ENCODE data around the gene RCC2.

RCC2 gene

DNA sequence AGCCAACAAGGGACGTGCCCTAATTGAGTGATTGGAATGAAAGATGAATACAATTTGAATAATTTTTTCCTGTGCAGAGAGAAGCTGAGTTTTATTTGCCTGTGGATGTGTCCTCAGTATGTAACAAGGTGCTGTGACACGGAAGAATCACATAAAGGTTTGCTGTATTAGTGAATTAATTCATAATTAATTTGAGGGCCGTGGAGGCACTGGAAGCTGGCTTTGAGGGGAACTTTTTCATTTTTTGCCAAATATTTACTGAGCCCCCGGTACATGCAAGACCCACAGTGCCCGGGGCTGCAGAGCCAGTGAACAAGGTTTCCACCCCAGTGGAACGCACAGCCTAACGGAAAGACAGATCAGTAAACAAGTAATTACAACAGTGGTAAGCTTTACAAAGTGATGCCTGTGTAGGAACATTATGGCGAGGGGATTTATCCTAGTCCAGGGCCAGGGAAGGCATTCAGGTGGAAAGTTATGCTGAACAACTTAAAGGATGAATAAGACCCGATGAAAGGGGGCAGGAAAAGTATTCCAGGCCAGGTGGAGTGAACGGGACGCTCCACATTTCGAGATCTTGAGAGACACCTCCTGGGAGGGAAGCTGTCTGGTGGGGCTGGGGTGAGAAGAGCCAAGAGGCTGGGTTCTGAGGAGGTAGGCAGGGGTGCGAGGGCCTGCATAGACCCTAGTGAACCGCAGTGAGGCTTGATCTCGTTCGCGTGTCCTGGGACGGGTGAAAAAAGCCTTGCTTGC, 773 bp upstream of the RCC2 start:
- H3K9ac ChIP-seq: no peak overlapping the region
- H3K27me3 ChIP-seq (ENCODE audit: control insufficient read depth, insufficient read depth, low read length): no peaks in the 10 kb centered on the region
- peak overlapping the region; percentile 91 for H3K4me2 ChIP-seq (ENCODE audit: low read length)
- no peaks in the 10 kb centered on the region for H3K9me3 ChIP-seq (ENCODE audit: control insufficient read depth, low read length)
- H3K27ac ChIP-seq: peak overlapping the region; percentile 51
- no peaks in the 10 kb centered on the region for H3K79me2 ChIP-seq
- H3K36me3 ChIP-seq (ENCODE audit: control insufficient read depth, insufficient read depth, low read length): no peaks in the 10 kb centered on the region
- TF ChIP-seq, protein P1, sequence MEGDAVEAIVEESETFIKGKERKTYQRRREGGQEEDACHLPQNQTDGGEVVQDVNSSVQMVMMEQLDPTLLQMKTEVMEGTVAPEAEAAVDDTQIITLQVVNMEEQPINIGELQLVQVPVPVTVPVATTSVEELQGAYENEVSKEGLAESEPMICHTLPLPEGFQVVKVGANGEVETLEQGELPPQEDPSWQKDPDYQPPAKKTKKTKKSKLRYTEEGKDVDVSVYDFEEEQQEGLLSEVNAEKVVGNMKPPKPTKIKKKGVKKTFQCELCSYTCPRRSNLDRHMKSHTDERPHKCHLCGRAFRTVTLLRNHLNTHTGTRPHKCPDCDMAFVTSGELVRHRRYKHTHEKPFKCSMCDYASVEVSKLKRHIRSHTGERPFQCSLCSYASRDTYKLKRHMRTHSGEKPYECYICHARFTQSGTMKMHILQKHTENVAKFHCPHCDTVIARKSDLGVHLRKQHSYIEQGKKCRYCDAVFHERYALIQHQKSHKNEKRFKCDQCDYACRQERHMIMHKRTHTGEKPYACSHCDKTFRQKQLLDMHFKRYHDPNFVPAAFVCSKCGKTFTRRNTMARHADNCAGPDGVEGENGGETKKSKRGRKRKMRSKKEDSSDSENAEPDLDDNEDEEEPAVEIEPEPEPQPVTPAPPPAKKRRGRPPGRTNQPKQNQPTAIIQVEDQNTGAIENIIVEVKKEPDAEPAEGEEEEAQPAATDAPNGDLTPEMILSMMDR (IDR thresholded peaks at IDR 0.05): no peak
- no peaks in the 10 kb centered on the region for H3K4me1 ChIP-seq
- peak overlapping the region; percentile 49 for H3K4me3 ChIP-seq (ENCODE audit: low read depth, low read length)
- H2AFZ ChIP-seq: peak overlapping the region; percentile 81

DNA sequence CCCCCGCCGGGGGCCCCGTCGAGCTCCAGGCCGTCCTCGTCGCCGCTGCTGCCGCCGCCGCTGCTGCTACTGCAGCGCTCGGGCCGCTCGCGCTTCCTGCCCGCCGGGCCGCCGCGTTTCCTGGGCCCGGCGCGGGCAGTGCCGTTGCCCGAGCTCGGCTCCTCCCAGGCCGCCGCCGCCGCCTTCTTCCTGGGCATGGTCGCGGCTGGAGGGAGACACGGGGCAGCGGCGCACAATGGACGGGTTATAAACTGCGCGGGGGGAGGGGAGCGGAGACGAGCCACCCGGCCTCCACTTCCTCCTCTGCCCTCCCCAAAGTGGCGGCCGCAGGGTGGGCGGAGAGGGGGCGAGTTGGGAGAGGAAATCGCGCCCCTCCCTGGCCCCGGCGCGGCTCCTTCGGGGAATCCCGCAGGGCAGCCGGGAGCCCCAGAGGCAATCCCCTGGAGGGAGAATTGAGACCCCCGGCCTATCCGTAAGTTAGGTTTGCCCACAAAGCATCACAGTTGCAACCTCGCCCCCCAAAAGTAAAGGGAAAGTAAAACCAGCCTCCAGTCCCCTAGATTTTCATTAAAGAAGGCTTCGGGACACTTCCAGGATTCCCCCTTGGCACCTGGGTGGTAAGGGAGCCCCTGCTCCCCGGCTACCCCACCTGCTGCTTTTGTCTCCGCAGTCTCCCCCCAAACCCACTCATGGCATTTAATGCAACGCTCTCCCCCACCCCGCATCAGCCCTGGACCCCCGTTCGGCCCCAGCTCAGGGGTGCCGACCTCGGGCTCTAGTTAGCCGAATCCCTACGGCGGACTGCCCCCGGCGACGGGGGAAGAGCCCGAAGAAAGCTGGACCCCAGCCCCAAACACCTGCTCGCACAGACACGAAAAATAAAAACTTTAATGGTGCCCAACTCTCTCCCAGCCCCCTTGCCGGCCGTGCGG, 893 bp downstream of the RCC2 start:
- H2AFZ ChIP-seq: peak overlapping the region; percentile 50
- H3K27ac ChIP-seq: peak overlapping the region; percentile 32
- no peaks in the 10 kb centered on the region for H3K9me3 ChIP-seq (ENCODE audit: control insufficient read depth, low read length)
- no peaks in the 10 kb centered on the region for H3K36me3 ChIP-seq (ENCODE audit: control insufficient read depth, insufficient read depth, low read length)
- peak overlapping the region; percentile 95 for H3K4me2 ChIP-seq (ENCODE audit: low read length)
- no peaks in the 10 kb centered on the region for H3K27me3 ChIP-seq (ENCODE audit: control insufficient read depth, insufficient read depth, low read length)
- peak overlapping the region; percentile 97 for H3K4me3 ChIP-seq (ENCODE audit: low read depth, low read length)
- H3K79me2 ChIP-seq: no peaks in the 10 kb centered on the region
- no peaks in the 10 kb centered on the region for H3K4me1 ChIP-seq
- TF ChIP-seq, protein P1 (IDR thresholded peaks at IDR 0.05): no peak
- H3K9ac ChIP-seq: no peak overlapping the region

DNA sequence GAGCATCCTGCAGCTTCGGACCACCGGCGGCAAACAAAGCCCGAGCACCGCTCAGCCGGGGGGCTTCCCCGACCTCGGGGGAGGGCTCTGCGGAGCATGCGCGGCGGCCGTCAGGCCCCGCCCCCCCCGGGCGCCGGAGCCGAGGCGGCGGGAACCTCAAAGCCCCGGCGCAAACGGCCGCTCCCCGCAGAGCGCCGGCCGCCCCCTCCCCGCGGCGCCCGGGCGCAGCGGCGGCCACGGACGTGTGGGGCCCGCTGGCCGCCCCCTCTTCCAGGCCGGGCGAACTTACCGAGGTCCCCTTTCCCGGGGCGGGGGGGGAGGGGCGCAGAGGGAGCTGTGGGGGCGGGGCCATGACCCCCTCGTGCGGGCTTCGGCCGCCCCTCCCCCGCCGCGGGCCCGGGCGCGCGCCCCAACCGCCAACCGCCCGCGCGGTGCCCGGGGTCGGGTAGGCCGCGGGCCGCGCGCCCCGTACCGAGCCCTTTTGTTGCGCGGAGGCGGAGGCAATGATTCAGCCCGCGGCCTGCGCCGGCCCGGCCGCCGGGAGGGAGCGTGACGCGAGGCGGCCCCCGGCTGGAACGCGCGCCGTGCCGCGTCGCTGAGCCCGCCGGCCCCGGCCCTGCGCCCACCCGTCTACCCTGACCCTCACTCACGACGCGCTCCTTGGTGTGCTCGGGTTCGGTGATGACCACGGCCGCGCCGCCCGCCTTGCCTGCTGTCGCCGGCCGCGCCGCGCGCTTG, 1.7 kb downstream of the RCC2 start:
- H3K27ac ChIP-seq: no peak overlapping the region
- no peaks in the 10 kb centered on the region for H3K27me3 ChIP-seq (ENCODE audit: control insufficient read depth, insufficient read depth, low read length)
- H3K9ac ChIP-seq: no peak overlapping the region
- H3K9me3 ChIP-seq (ENCODE audit: control insufficient read depth, low read length): no peaks in the 10 kb centered on the region
- no peaks in the 10 kb centered on the region for H3K4me1 ChIP-seq
- no peaks in the 10 kb centered on the region for H3K79me2 ChIP-seq
- peak overlapping the region; percentile 53 for H2AFZ ChIP-seq
- no peaks in the 10 kb centered on the region for H3K36me3 ChIP-seq (ENCODE audit: control insufficient read depth, insufficient read depth, low read length)
- H3K4me3 ChIP-seq (ENCODE audit: low read depth, low read length): peak overlapping the region; percentile 42
- TF ChIP-seq, protein P1 (IDR thresholded peaks at IDR 0.05): no peak
- H3K4me2 ChIP-seq (ENCODE audit: low read length): peak overlapping the region; percentile 95

DNA sequence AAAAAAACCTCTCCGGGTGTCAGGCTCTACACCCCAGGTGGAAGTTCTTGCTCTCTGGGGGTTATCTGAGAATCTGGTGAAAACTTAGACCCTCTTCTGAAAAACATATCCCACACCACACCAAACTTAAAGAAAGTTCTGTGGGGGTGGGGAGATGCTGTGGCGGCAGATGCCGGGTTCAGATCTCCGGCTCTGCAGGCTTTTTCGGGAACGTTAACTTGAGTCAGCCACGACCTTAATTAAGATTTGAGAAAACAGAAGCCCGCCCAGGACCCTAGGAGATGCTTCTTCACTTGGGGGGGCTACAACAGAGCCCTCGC, 2.3 kb downstream of the RCC2 start:
- Histone ChIP-seq H3K36me3 (ENCODE audit: control insufficient read depth, insufficient read depth, low read length) (no peaks in the 10 kb centered on the region), H3K79me2 (no peaks in the 10 kb centered on the region), H3K27me3 (ENCODE audit: control insufficient read depth, insufficient read depth, low read length) (no peaks in the 10 kb centered on the region), H3K27ac (no peak overlapping the region), H2AFZ (peak overlapping the region; percentile 53), H3K4me3 (ENCODE audit: low read depth, low read length) (peak overlapping the region; percentile 42), H3K4me2 (ENCODE audit: low read length) (peak overlapping the region; percentile 53), H3K9ac (no peak overlapping the region), H3K4me1 (no peaks in the 10 kb centered on the region), H3K9me3 (ENCODE audit: control insufficient read depth, low read length) (no peaks in the 10 kb centered on the region)
- TF ChIP-seq, protein P1 (IDR thresholded peaks at IDR 0.05): no peak
